ENCODE results near the gene NUMBL.

GRCh38 chr19:40733149-40733548, 42.7 kb upstream of the NUMBL start:
- TF ChIP-seq CTCF (IDR thresholded peaks at IDR 0.05) (no peak), EP300 (IDR thresholded peaks at IDR 0.05) (no peak), POLR2A (IDR thresholded peaks at IDR 0.05) (no peak)
